ENCODE results near the gene REXO4. TPM values are rescaled to one million over a fixed set of nuclear protein-coding genes. Genes with fewer than 3 reads are reported as not detected.
"Not testable (repeated sequence)": the region's sequence is repeated elsewhere in the genome, so short reads cannot be mapped to it uniquely, and the experiment has no call there.

The REXO4 gene
- total RNA-seq, 4 donors from 2014 or later, result 21.5 to 26.0 (median 21.7) TPM

DNA sequence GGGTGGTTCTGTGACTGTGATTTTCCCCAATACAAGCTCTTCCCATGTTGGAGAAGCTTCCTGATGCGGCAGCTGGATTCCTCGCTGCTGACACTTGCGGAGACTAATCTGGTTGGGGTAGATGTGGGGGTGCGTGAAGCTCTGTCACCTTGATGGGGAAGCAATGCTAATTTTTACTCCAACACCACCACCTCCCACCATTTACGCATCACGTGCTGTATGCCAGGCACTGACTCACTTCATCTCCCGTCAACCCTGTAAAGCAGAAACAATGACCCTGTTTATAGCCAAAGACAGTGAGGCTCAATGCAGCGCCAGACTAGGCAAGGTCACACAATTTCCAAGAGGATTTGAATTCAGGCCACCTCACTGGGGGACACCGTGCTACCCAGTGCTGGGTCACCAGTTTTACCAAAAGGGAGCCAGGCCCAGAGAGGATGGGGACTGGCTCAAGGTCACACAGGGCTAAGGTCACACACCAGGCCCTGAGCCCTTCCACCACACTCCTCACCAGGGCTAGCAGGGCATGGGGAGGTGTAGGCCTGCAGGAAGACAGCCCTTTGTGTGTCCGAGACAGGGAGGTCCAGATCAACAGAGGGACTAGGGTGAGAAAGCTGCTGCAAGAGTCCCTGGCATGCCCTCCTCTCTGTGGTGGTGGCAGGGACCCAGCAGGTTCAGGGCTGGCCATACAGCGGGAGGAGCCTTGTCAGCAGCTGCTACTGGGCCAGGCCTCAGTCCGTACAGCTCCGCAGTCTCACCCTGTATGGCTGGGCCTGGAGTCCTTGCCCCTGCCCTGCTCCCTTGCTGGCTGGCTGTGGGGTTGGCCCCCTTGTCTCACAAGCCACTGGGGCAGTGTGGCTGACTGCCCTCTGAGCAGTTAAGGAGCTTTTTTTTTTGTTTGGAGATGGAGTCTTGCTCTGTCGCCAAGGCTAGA, 38.4 kb downstream of the REXO4 start:
- Histone ChIP-seq H3K27ac (peak overlapping the region in 1 of 4 donors; percentile 52), H3K4me3 (no peak overlapping the region), H3K9me3 (no peaks in the 10 kb centered on the region), H3K36me3 (no peaks in the 10 kb centered on the region), H3K4me1 (peaks cover 0 to 48% (median 11%) of the 10 kb centered on the region in 3 donors), H3K27me3 (no peaks in the 10 kb centered on the region)
- no peak for DNase-seq
- TF ChIP-seq POLR2A (IDR thresholded peaks at IDR 0.05), result no peak
- TF ChIP-seq, protein P1, sequence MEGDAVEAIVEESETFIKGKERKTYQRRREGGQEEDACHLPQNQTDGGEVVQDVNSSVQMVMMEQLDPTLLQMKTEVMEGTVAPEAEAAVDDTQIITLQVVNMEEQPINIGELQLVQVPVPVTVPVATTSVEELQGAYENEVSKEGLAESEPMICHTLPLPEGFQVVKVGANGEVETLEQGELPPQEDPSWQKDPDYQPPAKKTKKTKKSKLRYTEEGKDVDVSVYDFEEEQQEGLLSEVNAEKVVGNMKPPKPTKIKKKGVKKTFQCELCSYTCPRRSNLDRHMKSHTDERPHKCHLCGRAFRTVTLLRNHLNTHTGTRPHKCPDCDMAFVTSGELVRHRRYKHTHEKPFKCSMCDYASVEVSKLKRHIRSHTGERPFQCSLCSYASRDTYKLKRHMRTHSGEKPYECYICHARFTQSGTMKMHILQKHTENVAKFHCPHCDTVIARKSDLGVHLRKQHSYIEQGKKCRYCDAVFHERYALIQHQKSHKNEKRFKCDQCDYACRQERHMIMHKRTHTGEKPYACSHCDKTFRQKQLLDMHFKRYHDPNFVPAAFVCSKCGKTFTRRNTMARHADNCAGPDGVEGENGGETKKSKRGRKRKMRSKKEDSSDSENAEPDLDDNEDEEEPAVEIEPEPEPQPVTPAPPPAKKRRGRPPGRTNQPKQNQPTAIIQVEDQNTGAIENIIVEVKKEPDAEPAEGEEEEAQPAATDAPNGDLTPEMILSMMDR (IDR thresholded peaks at IDR 0.05), result no peak
- WGBS, 2 donors, result 80 to 83% methylated on average over 8 to 9 of the region's 14 CpGs
- intact Hi-C loops (cut with DNase I), result no loop called here

DNA sequence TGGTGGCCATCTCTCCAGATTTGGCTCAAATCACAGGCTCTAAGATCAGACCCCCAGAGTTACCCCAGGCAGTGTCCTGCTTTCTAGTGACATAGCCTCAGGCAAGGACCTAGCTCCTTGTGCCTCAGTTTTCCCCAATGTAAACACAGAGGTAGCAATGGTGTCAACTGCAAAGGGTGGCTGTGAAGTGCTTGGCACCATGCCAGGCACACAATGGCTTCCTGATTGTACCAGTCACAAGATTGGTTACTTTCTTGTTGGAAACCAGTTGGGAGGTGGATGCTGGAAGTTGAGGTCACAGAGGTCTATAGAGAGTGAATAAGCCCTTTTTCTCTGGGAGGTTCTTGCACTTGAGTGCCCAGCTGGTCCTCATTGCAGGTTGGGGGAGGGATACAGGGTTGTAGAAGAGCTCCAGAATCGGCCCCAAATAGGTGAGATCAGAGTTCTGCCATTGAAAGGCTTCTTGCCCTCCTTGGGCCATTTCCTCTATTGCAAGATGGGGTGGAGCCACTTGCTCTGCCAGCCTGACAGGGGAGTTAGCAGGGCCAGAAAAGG, 39.3 kb downstream of the REXO4 start:
- TF ChIP-seq, protein P1 (IDR thresholded peaks at IDR 0.05), result no peak
- TF ChIP-seq POLR2A (IDR thresholded peaks at IDR 0.05), result no peak
- H3K27me3 ChIP-seq, result no peaks in the 10 kb centered on the region
- no peak overlapping the region for H3K4me3 ChIP-seq
- no peak for DNase-seq
- peak overlapping the region in 2 of 4 donors; percentile 36 to 52 for H3K27ac ChIP-seq
- intact Hi-C loops (cut with DNase I), result no loop called here
- WGBS, 2 donors, result 80% methylated on average over 1 of the region's 1 CpG; no CpG with 5 or more reads in 1 of the 2 donors
- H3K4me1 ChIP-seq, result peaks cover 0 to 57% (median 17%) of the 10 kb centered on the region in 3 donors
- no peaks in the 10 kb centered on the region for H3K9me3 ChIP-seq
- peaks cover 0 to 1% (median 0%) of the 10 kb centered on the region in 3 donors for H3K36me3 ChIP-seq

DNA sequence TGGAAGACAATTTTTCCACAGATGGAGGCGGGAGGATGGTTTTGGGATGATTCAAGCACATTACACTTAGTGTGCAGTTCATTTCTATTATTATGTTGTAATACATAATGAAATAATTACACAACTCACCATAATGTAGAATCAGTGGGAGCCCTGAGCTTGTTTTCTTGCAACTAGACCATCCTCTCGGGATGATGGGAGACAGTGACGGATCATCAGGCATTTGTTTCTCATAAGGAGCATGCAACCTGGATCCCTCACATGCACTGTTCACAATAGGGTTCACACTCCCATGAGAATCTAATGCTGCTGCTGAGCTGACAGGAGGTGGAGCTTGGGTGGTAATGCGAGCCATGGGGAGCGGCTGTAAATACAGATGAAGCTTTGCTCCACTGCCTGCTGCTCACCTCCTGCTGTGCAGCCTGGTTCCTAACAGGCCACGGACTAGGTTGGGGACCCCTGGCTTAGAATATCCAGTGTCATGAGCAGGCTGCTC, 40.0 kb downstream of the REXO4 start:
- Histone ChIP-seq H3K4me1 (peaks cover 7 to 64% (median 24%) of the 10 kb centered on the region in 3 donors), H3K27ac (peak overlapping the region in 2 of 4 donors; percentile 36 to 52), H3K27me3 (no peaks in the 10 kb centered on the region), H3K4me3 (no peak overlapping the region), H3K9me3 (no peaks in the 10 kb centered on the region), H3K36me3 (peaks cover 0 to 8% (median 0%) of the 10 kb centered on the region in 3 donors)
- intact Hi-C loops (cut with DNase I), result no loop called here
- TF ChIP-seq, protein P1 (IDR thresholded peaks at IDR 0.05), result no peak
- TF ChIP-seq POLR2A (IDR thresholded peaks at IDR 0.05), result no peak
- DNase-seq, result no peak
- WGBS, 2 donors, result 41 to 50% methylated on average over 6 of the region's 6 CpGs

DNA sequence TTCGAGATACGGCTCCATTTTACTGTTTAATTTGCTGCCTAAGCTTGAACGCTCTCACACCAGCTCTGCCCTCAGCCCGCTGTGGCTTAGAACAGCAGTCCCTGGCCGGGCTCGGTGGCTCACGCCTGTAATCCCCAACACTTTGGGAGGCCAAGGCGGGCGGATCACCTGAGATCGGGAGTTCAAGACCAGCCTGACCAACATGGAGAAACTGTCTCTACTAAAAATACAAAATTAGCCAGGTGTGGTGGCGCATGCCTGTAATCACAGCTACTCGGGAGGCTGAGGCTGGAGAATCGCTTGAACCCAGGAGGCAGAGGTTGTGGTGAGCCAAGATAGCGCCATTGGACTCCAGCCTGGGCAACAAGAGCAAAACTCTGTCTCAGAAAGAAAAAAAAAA, 40.5 kb downstream of the REXO4 start:
- intact Hi-C loops (cut with DNase I); DNase-seq; H3K4me3 ChIP-seq; H3K27me3 ChIP-seq; H3K9me3 ChIP-seq: not testable (repeated sequence)
- Histone ChIP-seq H3K36me3 (peaks cover 0 to 13% (median 0%) of the 10 kb centered on the region in 3 donors), H3K4me1 (peaks cover 12 to 69% (median 29%) of the 10 kb centered on the region in 3 donors), H3K27ac (peak overlapping the region in 1 of 4 donors; percentile 52)
- whole genome bisulfite sequencing, 2 donors, result 78% methylated on average over 7 to 13 of the region's 14 CpGs

DNA sequence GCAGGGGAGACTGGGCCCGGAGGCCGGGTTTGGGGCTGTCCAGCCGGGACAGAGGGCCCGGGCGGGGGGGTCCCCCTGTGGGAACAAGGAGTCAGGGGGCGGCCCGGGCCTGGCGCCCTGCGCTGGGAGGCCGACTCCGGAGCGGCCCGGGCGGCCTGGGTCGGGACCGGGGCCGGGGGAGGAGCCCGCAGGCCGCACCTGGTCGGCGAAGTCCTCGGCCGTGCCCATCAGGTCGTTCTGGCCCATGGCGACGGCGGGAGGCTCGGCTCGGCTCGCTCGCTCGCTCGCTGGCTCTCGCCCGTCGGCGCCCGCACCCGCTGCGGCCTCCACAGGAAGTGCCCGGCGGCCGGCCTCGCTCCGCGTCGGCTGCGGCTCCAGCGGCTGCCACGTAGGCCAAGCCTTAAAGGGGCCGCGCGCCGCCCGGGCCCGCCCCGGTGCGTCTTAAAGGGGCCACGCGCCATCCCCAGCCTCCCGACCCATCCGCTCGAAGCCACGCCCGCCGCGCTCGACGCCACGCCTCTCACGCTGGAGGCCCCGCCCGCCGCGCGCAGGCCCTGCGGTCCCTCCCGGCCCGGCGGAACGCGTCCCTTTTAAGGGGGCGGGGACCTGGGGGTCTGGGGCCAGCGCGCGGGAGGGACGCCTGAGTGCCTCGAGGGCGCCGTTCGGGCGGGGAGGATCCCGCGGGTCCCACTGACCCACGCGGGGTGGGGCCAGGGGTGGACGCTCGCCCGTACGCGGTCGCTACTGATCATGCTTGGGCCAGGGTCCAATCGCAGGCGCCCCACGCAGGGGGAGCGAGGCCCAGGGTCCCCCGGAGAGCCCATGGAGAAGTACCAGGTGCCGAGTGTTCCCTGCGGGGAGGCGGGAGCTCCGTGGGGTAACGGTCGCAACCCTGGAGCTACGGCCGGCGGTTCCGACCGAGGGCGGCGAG, 41.8 kb downstream of the REXO4 start, which contains the start of the genes STKLD1 and SURF4:
Gene STKLD1, plus strand, starts transcription at position 643 of the 931 bp plus-strand sequence. Its CDS starts 108 bp downstream, at position 751.
Gene SURF4, minus strand, starts transcription at position 337 of the 931 bp plus-strand sequence. Its CDS starts 91 bp downstream, at position 246.
- Histone ChIP-seq H3K9me3 (no peaks in the 10 kb centered on the region), H3K27me3 (no peaks in the 10 kb centered on the region), H3K4me3 (peak within 1 kb of the TSS; percentile 87 to 100 (median 94)), H3K4me1 (peaks cover 25 to 82% (median 41%) of the 10 kb centered on the region in 3 donors), H3K27ac (peak within 1 kb of the TSS; percentile 92 to 99 (median 96)), H3K36me3 (peaks cover 0 to 17% (median 0%) of the 10 kb centered on the region in 3 donors)
- DNase-seq, result peak; percentile 75
- intact Hi-C loops (cut with DNase I), result no loop called here
- WGBS, 2 donors, result 0% methylated on average over 7 of the region's 120 CpGs; no CpG with 5 or more reads in 1 of the 2 donors
- TF ChIP-seq POLR2A (IDR thresholded peaks at IDR 0.05), result peak in 3 of 4 donors; percentile 84 to 89 (median 87)
- TF ChIP-seq, protein P1 (IDR thresholded peaks at IDR 0.05), result peak in 3 of 6 experiments; percentile 22 to 44 (median 33)

All from esophagus squamous epithelium (tissue), 5 donors.